ENCODE results near the gene GOLGA6L26.
"Not testable (repeated sequence)": the region's sequence is repeated elsewhere in the genome, so short reads cannot be mapped to it uniquely, and the experiment has no call there.

- not testable (repeated sequence) for TF ChIP-seq CTCF (IDR thresholded peaks at IDR 0.05; ENCODE audit: extremely low read depth in 1 of 2, insufficient read depth in 1 of 2, low read depth in 1 of 2, low read length in 2 of 2); MYC (IDR thresholded peaks at IDR 0.05; ENCODE audit: low read depth, low read length); EZH2 (IDR thresholded peaks at IDR 0.05; ENCODE audit: borderline replicate concordance, low read depth, low read length, severe bottlenecking); POLR2A (IDR thresholded peaks at IDR 0.05; ENCODE audit: low read depth, low read length); POLR2AphosphoS5 (IDR thresholded peaks at IDR 0.05; ENCODE audit: insufficient read depth, low read depth, low read length); FOS (IDR thresholded peaks at IDR 0.05; ENCODE audit: borderline replicate concordance, insufficient read depth, low read length)
- TF ChIP-seq, protein P1, sequence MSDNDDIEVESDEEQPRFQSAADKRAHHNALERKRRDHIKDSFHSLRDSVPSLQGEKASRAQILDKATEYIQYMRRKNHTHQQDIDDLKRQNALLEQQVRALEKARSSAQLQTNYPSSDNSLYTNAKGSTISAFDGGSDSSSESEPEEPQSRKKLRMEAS (IDR thresholded peaks at IDR 0.05; ENCODE audit: insufficient read depth, insufficient read length) = not testable (repeated sequence)
Observed at GRCh38 chr15:23362622-23363021, 28.6 kb upstream of the GOLGA6L26 start.
